Measurements from ENCODE around the gene ADAM12.

DNA sequence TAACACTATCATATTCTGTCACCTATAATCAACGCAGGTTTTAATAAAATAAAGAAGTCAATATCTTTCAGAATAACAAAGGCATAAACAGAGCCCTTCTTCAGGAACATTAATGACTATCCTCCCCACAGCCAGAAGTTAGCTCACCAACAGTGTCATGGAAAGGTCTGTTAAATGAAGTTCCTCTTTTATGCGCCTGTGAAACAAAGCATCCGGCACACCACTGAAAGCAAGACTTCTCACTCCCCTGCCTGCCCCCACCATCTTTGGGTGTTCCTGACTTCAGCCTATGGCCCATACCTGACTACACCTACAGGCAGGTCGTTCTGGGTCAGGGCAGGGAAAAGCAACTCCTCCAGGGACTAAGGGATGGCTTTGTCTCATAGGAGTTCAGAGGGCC is 286.5 kb downstream of the ADAM12 start:
- TF ChIP-seq CTCF (IDR thresholded peaks at IDR 0.05) = no peak
- TF ChIP-seq POLR2A (IDR thresholded peaks at IDR 0.05) = no peak

Measured in uterus (tissue), 2 donors.